VCaP (cell line): Measurements from ENCODE around the gene MAD2L1BP.

Experiments
- H3K27ac ChIP-seq: fragments of 450-650 bp; 2 replicates; pipeline ENCODE4 v1.5.1; 2017
- CTCF ChIP-seq: fragments of 450-650 bp; conservative IDR thresholded peaks from 2 replicates; pipeline ENCODE4 v1.5.1; 2017; ENCODE audit warnings: mild to moderate bottlenecking, moderate library complexity

The MAD2L1BP gene

DNA sequence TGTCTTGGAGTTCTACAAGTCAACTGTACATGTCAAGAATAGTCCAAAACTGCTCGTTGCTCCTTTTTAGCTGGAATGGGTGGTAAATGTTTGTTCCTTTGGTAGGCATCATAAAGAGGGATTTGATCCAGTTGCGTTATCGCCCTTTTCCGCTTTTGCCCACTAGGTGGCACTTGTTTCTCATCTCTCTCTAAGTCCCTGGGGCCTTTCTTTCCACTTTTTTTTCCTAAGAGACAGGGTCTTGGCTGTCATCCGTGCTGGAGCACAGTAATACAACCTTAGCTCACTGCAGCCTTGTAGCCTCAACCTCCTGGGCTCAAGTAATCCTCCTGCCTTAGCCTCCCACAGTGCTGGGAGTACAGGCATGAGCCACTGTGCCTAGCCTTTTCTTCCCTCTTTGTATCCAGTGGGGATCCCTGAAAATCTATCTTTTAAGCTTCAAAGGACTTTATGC is 27.3 kb upstream of the MAD2L1BP start:
- no peak overlapping the region for H3K27ac ChIP-seq
- TF ChIP-seq CTCF, result peak; percentile 97

GRCh38 chr6:43608807-43609206 is 26.8 kb upstream of the MAD2L1BP start:
- H3K27ac ChIP-seq, result no peak overlapping the region
- TF ChIP-seq CTCF, result no peak

DNA sequence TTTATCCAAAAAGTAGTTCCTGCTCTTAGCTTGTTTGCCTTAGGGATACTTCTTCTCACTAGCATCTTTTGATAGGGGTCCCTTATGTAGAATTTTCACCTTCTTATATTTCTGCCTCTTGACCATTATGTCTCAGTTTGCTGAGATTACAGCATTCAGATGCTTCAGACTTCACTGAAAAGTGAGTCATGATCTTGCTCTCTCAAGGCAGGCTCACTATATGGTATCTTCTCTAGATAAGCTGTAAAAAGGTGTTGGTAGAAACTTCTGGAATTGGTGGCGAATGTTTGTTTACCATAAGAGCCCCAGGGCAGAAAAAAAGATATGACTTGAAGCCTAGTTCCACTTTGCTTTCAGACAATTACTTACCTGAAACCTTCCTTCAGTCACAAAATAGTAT is 26.2 kb upstream of the MAD2L1BP start:
- TF ChIP-seq CTCF, result no peak
- no peak overlapping the region for H3K27ac ChIP-seq

DNA sequence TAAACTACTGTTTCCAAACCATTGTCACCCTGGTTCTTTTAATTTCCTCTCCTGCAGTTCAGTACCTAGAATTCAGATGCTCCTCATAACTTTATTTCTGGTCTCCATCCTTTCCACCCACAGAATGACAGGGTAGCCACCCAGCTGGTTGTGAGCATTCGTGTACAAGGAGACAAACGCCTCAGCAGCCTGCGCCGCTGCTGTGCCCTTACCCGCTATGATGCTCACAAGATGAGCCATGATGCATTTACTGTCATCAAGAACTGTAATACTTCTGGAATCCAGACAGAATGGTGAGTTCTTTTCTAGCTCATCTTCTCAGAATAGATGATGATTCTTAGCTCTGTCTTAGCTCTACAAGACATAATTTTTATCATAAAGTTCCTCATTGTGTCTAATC is 25.2 kb upstream of the MAD2L1BP start:
- no peak for TF ChIP-seq CTCF
- no peak overlapping the region for H3K27ac ChIP-seq

DNA sequence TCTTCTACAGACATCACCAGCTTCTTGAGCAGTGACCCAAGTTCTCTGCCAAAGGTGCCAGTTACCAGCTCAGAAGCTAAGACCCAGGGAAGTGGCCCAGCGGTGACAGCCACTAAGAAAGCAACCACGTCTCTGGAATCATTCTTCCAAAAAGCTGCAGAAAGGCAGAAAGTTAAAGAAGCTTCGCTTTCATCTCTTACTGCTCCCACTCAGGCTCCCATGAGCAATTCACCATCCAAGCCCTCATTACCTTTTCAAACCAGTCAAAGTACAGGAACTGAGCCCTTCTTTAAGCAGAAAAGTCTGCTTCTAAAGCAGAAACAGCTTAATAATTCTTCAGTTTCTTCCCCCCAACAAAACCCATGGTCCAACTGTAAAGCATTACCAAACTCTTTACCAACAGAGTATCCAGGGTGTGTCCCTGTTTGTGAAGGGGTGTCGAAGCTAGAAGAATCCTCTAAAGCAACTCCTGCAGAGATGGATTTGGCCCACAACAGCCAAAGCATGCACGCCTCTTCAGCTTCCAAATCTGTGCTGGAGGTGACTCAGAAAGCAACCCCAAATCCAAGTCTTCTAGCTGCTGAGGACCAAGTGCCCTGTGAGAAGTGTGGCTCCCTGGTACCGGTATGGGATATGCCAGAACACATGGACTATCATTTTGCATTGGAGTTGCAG is 21.8 kb upstream of the MAD2L1BP start:
- no peak for TF ChIP-seq CTCF
- H3K27ac ChIP-seq, result peak overlapping the region; percentile 8

DNA sequence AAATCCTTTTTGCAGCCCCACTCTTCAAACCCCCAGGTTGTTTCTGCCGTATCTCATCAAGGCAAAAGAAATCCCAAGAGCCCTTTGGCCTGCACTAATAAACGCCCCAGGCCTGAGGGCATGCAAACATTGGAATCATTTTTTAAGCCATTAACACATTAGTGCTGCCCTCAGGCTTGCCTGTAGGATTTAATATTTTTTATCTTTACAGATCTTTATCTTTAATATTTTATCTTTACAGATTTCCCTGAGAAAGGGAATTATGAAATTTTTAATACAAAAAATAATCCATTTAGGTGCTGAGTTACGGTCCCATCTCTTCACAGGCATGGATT is 21.3 kb upstream of the MAD2L1BP start:
- no peak for TF ChIP-seq CTCF
- peak overlapping the region; percentile 8 for H3K27ac ChIP-seq

DNA sequence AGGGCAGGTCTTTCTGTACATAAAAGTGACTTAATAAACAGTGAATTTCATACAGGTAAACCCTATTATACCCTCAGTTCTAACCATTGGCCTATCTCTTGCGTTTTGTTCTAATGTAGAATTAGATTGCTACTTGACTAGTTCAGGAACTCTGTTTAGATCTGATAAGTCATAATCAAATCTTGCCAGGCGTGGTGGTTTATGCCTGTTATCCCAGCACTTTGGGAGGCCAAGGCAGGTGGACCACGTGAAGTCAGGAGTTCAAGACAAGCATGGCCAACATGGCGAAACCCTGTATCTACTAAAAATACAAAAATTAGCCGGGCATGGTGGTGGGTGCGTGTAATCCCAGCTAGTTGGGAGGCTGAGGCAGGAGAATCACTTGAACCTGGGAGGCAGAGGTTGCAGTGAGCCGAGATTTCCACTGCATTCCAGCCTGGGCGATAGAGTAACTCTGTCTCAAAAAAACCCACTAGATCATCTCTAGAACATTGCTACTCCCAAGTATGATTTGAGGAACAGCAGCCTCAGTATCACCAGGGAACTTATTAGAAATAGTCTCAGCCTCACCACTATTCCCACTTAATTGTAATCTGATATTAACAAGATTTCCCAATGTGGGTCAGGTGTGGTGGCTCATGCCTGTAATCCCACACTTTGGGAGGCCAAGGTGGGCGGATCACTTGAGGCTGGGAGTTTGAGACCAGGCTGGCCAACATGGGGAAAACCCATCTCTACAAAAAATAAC is 18.7 kb upstream of the MAD2L1BP start:
- H3K27ac ChIP-seq, result no peak overlapping the region
- TF ChIP-seq CTCF, result no peak
